GM06990 (cell line): ENCODE data around the gene PSMB9.

Source experiments
- DNase-seq: peaks from one replicate; pipeline ENCODE4 v3.0.0-alpha.2; 2011; ENCODE audit not compliant: insufficient read length; ENCODE audit errors: extremely low read depth
- H3K27me3 ChIP-seq: replicated peaks from 2 replicates; pipeline ENCODE4 v1.6.0; 2011; ENCODE audit warnings: low read length; ENCODE audit not compliant: control insufficient read depth, insufficient read depth
- H3K36me3 ChIP-seq: 2 replicates; pipeline ENCODE4 v1.5.1; 2011; ENCODE audit warnings: low read length; ENCODE audit not compliant: control insufficient read depth, insufficient read depth
- H3K4me3 ChIP-seq: replicated peaks from 2 replicates; pipeline ENCODE4 v1.5.1; 2011; ENCODE audit warnings: low read depth, mild to moderate bottlenecking, control low read depth, low read length
- TF ChIP-seq, protein P1 (sequence below): IDR thresholded peaks from 2 replicates; pipeline ENCODE4 v1.5.1; 2011; ENCODE audit warnings: low read length, control low read depth, mild to moderate bottlenecking, inconsistent platforms; ENCODE audit not compliant: insufficient read depth, poor library complexity, severe bottlenecking

The PSMB9 gene

GRCh38 chr6:32829495-32829894 is 24.5 kb upstream of the PSMB9 start:
- DNase-seq: no peak
- H3K4me3 ChIP-seq: no peak overlapping the region
- no peaks in the 10 kb centered on the region for H3K27me3 ChIP-seq
- TF ChIP-seq, protein P1, sequence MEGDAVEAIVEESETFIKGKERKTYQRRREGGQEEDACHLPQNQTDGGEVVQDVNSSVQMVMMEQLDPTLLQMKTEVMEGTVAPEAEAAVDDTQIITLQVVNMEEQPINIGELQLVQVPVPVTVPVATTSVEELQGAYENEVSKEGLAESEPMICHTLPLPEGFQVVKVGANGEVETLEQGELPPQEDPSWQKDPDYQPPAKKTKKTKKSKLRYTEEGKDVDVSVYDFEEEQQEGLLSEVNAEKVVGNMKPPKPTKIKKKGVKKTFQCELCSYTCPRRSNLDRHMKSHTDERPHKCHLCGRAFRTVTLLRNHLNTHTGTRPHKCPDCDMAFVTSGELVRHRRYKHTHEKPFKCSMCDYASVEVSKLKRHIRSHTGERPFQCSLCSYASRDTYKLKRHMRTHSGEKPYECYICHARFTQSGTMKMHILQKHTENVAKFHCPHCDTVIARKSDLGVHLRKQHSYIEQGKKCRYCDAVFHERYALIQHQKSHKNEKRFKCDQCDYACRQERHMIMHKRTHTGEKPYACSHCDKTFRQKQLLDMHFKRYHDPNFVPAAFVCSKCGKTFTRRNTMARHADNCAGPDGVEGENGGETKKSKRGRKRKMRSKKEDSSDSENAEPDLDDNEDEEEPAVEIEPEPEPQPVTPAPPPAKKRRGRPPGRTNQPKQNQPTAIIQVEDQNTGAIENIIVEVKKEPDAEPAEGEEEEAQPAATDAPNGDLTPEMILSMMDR: no peak
- peaks cover 35% of the 10 kb centered on the region for H3K36me3 ChIP-seq

DNA sequence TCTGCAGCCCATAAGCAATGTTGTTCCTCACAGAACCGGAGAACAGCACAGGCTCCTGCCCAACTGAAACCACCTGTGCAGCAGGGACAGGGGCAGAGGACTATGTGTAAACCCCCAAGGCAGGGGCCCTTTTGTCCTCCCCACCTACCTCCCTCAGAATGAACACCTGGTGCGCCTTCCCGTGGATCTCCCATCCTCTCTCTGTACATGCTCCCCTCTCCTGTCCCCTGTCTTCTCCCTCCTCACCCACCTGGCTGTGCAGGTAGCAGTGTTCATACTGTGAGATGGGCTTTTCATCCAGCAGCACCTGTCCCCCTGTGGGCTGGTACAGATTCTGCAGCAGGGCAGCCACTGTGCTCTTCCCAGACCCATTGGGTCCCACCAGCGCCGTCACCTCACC is 24.0 kb upstream of the PSMB9 start:
- DNase-seq: no peak
- TF ChIP-seq, protein P1: no peak
- peaks cover 37% of the 10 kb centered on the region for H3K36me3 ChIP-seq
- H3K27me3 ChIP-seq: no peaks in the 10 kb centered on the region
- H3K4me3 ChIP-seq: no peak overlapping the region

DNA sequence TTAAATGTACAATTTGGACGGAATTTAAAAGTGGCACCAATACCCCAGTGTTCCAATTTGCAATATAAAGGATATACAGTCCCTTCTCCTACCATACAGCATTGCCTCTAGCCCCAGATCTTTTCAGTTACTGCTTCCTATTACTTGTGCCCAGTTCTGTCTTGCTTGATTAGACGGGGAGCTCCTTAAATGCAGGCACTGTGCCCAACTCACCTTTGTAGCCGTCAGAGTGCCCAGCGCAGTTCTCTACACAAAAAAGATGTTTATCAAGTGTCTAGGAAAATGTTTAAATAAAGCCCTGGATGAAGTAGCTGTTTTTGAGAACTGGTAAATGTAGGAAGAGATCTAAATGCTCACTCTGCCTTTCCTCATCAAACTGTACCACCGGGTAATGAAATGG is 23.1 kb upstream of the PSMB9 start:
- TF ChIP-seq, protein P1: no peak
- no peaks in the 10 kb centered on the region for H3K27me3 ChIP-seq
- no peak for DNase-seq
- no peak overlapping the region for H3K4me3 ChIP-seq
- peaks cover 40% of the 10 kb centered on the region for H3K36me3 ChIP-seq

GRCh38 chr6:32832535-32832934 is 21.5 kb upstream of the PSMB9 start:
- DNase-seq: no peak
- no peak overlapping the region for H3K4me3 ChIP-seq
- TF ChIP-seq, protein P1: no peak
- H3K27me3 ChIP-seq: no peaks in the 10 kb centered on the region
- H3K36me3 ChIP-seq: peaks cover 38% of the 10 kb centered on the region

- no peak overlapping the region for H3K4me3 ChIP-seq
- TF ChIP-seq, protein P1: no peak
- DNase-seq: no peak
- no peaks in the 10 kb centered on the region for H3K27me3 ChIP-seq
- peaks cover 35% of the 10 kb centered on the region for H3K36me3 ChIP-seq
Observed at GRCh38 chr6:32833664-32834063, 20.3 kb upstream of the PSMB9 start.
